HepG2 (cell line): Measurements from ENCODE around the gene LCLAT1. TPM values are rescaled to one million over a fixed set of nuclear protein-coding genes. Genes with fewer than 3 reads are reported as not detected.

Experiments
- ATAC-seq: fragments of 200-7000 bp; cut with Tn5 transposase; 3 replicates; pipeline ENCODE4 v1.9.1; 2020; ENCODE audit warnings: mild to moderate bottlenecking, moderate library complexity
- BruUV-seq: library from RNA; stranded (reverse); fragments of 400-500 nt; replicated peaks from 2 replicates; lab custom pipeline; 2021; lab: Mats Ljungman, UMichigan
- CTCF ChIA-PET: fragments of 300-600 bp; formaldehyde crosslinking; extraction: SDS; loops from one replicate; lab custom pipeline; 2021; ENCODE audit warnings: low total read pairs, inconsistent platforms, low intra/inter-chr PET ratio; lab: Yijun Ruan, JAX
- POLR2A ChIA-PET: fragments of 350-600 bp; sonication (Branson Sonifier 250); formaldehyde crosslinking; loops from one replicate; lab custom pipeline; 2020; ENCODE audit warnings: antibody characterized with exemption, inconsistent platforms; lab: Yijun Ruan, JAX
- DNase-seq: peaks from one replicate; pipeline ENCODE4 v3.0.0-alpha.2; 2015; ENCODE audit warnings: low spot score
- FAIRE-seq: peaks from 3 replicates; lab custom pipeline; 2011; peaks lifted over from hg19 to GRCh38; lab: Jason Lieb, UNC
- H2AFZ ChIP-seq: one replicate; pipeline ENCODE4 v1.6.1; 2011; ENCODE audit warnings: low read length, inconsistent platforms
- H3K27ac ChIP-seq: fragments of 300-600 bp; 3 replicates; pipeline ENCODE4 v1.8.0; 2011; ENCODE audit warnings: mixed run types, mild to moderate bottlenecking, mixed read lengths, low read length, inconsistent platforms; ENCODE audit not compliant: insufficient read depth; ENCODE audit errors: extremely low read length
- H3K27me3 ChIP-seq, 2 experiments: fragments of 200-600 bp in 1 of 2; 2 replicates in 1 of 2; 3 replicates in 1 of 2; pipeline versions ENCODE4 v1.6.0 to v1.8.0; 2011; ENCODE audit warnings: low read length in 2 of 2, mild to moderate bottlenecking in 2 of 2, moderate library complexity in 2 of 2, inconsistent platforms in 1 of 2; ENCODE audit not compliant: insufficient read depth in 2 of 2, control insufficient read depth in 1 of 2
- H3K36me3 ChIP-seq, 2 experiments: fragments of 200-600 bp in 1 of 2; replicated peaks in 1 of 2; 2 replicates in 1 of 2; 3 replicates in 1 of 2; pipeline versions ENCODE4 v1.5.1 to v1.8.0; 2011; ENCODE audit warnings: low read length in 2 of 2, inconsistent platforms in 1 of 2; ENCODE audit not compliant: insufficient read depth in 2 of 2, control insufficient read depth in 1 of 2
- H3K4me1 ChIP-seq: 2 replicates; pipeline ENCODE4 v1.5.1; 2012; ENCODE audit warnings: low read length, inconsistent platforms; ENCODE audit not compliant: insufficient read depth
- H3K4me2 ChIP-seq: 2 replicates; pipeline ENCODE4 v1.6.0; 2011; ENCODE audit warnings: low read depth, low read length, inconsistent platforms
- H3K4me3 ChIP-seq, 3 experiments: fragments of 200-600 bp in 1 of 3; sonication (generic), shearing (Covaris generic) in 1 of 3; replicated peaks in 1 of 3; 2 replicates each; pipeline ENCODE4 v1.5.1; 2011 to 2016; ENCODE audit warnings: low read length in 3 of 3, inconsistent platforms in 2 of 3, low read depth in 2 of 3, mild to moderate bottlenecking in 2 of 3, control low read depth in 1 of 3, mixed read lengths in 1 of 3; ENCODE audit not compliant: insufficient read depth in 1 of 3
- H3K79me2 ChIP-seq: one replicate; pipeline ENCODE4 v1.6.1; 2011; ENCODE audit warnings: low read length, inconsistent platforms; ENCODE audit not compliant: insufficient read depth
- H3K9ac ChIP-seq: 2 replicates; pipeline ENCODE4 v1.6.0; 2011; ENCODE audit warnings: mild to moderate bottlenecking, low read depth, low read length, inconsistent platforms; ENCODE audit not compliant: insufficient read depth
- H3K9me3 ChIP-seq: 2 replicates; pipeline ENCODE4 v1.5.1; 2012; ENCODE audit warnings: mild to moderate bottlenecking, low read length
- H4K20me1 ChIP-seq: 2 replicates; pipeline ENCODE4 v1.6.0; 2011; ENCODE audit warnings: inconsistent platforms, mild to moderate bottlenecking, low read length, moderate library complexity; ENCODE audit not compliant: insufficient read depth
- CHCHD3 ChIP-seq: sonication (generic); formaldehyde crosslinking; IDR thresholded peaks from 2 replicates; pipeline ENCODE4 v1.8.0; 2022; ENCODE audit warnings: mild to moderate bottlenecking, missing genetic modification reagents, moderate library complexity
- ETV6 ChIP-seq: sonication (generic); formaldehyde crosslinking; conservative IDR thresholded peaks from 2 replicates; pipeline ENCODE4 v1.4.0; 2020; ENCODE audit warnings: missing genetic modification reagents
- NR3C1 ChIP-seq: sonication (generic); formaldehyde crosslinking; IDR thresholded peaks from 2 replicates; pipeline ENCODE4 v1.4.0; 2020; ENCODE audit warnings: missing genetic modification reagents
- PAF1 ChIP-seq: IDR thresholded peaks from 2 replicates; pipeline ENCODE4 v1.6.1; 2016; ENCODE audit warnings: missing genetic modification reagents, missing compliant biosample characterization
- SNAI1 ChIP-seq: sonication (generic); formaldehyde crosslinking; IDR thresholded peaks from 2 replicates; pipeline ENCODE4 v1.5.0; 2020; ENCODE audit warnings: mild to moderate bottlenecking, missing genetic modification reagents, borderline replicate concordance
- SSRP1 ChIP-seq: IDR thresholded peaks from 2 replicates; pipeline ENCODE4 v1.6.1; 2016; ENCODE audit warnings: control low read depth
- ZNF205 ChIP-seq: IDR thresholded peaks from 2 replicates; pipeline ENCODE4 v1.6.1; 2018; ENCODE audit warnings: missing biosample characterization, missing genetic modification reagents
- ZSCAN25 ChIP-seq: sonication (generic); formaldehyde crosslinking; IDR thresholded peaks from 2 replicates; pipeline ENCODE4 v1.8.0; 2022; ENCODE audit warnings: mild to moderate bottlenecking, missing genetic modification reagents
- WGBS: methylation state at CpG from one replicate; pipeline ENCODE4 v1.1.6; 2017; ENCODE audit warnings: low lambda C conversion rate; 5-methylcytosine and 5-hydroxymethylcytosine counted together
- in situ Hi-C: cut with HindIII; loops from 2 replicates; pipeline ENCODE4 v1.10.0; 2017; ENCODE audit warnings: low pct_unique_long_range_greater_than_20kb; ENCODE audit not compliant: extremely low pct_ligation_motif_present
- intact Hi-C: fragments of 100-400 bp; cut with micrococcal nuclease; formaldehyde crosslinking; loops from one replicate; pipeline ENCODE4 v1.10.0; 2022; ENCODE audit not compliant: unreplicated experiment
- polyA plus RNA-seq, 8 experiments: library from polyadenylated mRNA; depleted of rRNA in 3 of 8; stranded (reverse) in 7 of 8; unstranded in 1 of 8; fragments of >200 nt; fragmentation: Illumina TruSeq in 4 of 8; extraction: Trizol in 4 of 8; gene quantifications; 2 replicates each; pipeline versions ENCODE4 v1.2.1 to v1.2.3, GENCODE V29; 2011 to 2016; ENCODE audit warnings: low read depth in 4 of 8, missing spikeins in 1 of 8, mixed read lengths in 1 of 8; ENCODE audit not compliant: insufficient read depth in 1 of 8
- total RNA-seq, 5 experiments: library from RNA; depleted of rRNA; stranded (reverse); fragments of >200 nt; fragmentation: Illumina TruSeq; extraction: Trizol; gene quantifications; 2 replicates each; pipeline ENCODE4 v1.2.3, GENCODE V29; 2016; ENCODE audit warnings: low read depth in 1 of 5
- TF ChIP-seq, protein P1 (sequence below): sonication (generic); formaldehyde crosslinking; IDR thresholded peaks from 2 replicates; pipeline ENCODE4 v1.9.0; 2021; ENCODE audit warnings: mild to moderate bottlenecking, missing genetic modification reagents
- TF ChIP-seq, protein P2 (sequence below): sonication (generic); formaldehyde crosslinking; IDR thresholded peaks from 2 replicates; pipeline ENCODE4 v1.5.0; 2020; ENCODE audit warnings: missing genetic modification reagents
- TF ChIP-seq, protein P3 (sequence below): sonication (generic); formaldehyde crosslinking; IDR thresholded peaks from 2 replicates; pipeline ENCODE4 v1.4.0; 2020; ENCODE audit warnings: missing genetic modification reagents

The LCLAT1 gene
- total and polyA plus RNA-seq, 2 of the 13 experiments (the other 11 are each of a cell fraction or from before 2014, with no cell fraction given), result 18.0 to 28.0 TPM

GRCh38 chr2:30583204-30583749 is 136.2 kb downstream of the LCLAT1 start:
- ATAC-seq (no peak), FAIRE-seq (no peak), DNase-seq (no peak)
- H2AFZ ChIP-seq, result no peak overlapping the region
- no peak overlapping the region for H3K27ac ChIP-seq
- no peaks in the 10 kb centered on the region for H3K4me1 ChIP-seq
- WGBS, result 98% methylated on average over 3 of the region's 3 CpGs
- no peak overlapping the region for H3K4me3 ChIP-seq
- no peak overlapping the region for H3K4me2 ChIP-seq
- H3K79me2 ChIP-seq, result no peaks in the 10 kb centered on the region
- H3K9ac ChIP-seq, result no peak overlapping the region
- H3K27me3 ChIP-seq, result no peaks in the 10 kb centered on the region; a peak in 1 of 5 replicates
- intact Hi-C loops (no loop called here), in situ Hi-C loops (no loop called here)
- CTCF ChIA-PET, result no interaction called here
- POLR2A ChIA-PET, result no interaction called here
- H3K36me3 ChIP-seq, result peaks cover 0 to 3% of the 10 kb centered on the region in 2 experiments; a peak in 1 of 5 replicates
- no peaks in the 10 kb centered on the region for H3K9me3 ChIP-seq
- no peaks in the 10 kb centered on the region for H4K20me1 ChIP-seq
- no TSS peak for BruUV-seq
- no peak for TF ChIP-seq NR3C1 (CRISPR knock-in tag)
- no peak for TF ChIP-seq SNAI1 (CRISPR knock-in tag)
- TF ChIP-seq ZSCAN25, result no peak
- TF ChIP-seq, protein P1, sequence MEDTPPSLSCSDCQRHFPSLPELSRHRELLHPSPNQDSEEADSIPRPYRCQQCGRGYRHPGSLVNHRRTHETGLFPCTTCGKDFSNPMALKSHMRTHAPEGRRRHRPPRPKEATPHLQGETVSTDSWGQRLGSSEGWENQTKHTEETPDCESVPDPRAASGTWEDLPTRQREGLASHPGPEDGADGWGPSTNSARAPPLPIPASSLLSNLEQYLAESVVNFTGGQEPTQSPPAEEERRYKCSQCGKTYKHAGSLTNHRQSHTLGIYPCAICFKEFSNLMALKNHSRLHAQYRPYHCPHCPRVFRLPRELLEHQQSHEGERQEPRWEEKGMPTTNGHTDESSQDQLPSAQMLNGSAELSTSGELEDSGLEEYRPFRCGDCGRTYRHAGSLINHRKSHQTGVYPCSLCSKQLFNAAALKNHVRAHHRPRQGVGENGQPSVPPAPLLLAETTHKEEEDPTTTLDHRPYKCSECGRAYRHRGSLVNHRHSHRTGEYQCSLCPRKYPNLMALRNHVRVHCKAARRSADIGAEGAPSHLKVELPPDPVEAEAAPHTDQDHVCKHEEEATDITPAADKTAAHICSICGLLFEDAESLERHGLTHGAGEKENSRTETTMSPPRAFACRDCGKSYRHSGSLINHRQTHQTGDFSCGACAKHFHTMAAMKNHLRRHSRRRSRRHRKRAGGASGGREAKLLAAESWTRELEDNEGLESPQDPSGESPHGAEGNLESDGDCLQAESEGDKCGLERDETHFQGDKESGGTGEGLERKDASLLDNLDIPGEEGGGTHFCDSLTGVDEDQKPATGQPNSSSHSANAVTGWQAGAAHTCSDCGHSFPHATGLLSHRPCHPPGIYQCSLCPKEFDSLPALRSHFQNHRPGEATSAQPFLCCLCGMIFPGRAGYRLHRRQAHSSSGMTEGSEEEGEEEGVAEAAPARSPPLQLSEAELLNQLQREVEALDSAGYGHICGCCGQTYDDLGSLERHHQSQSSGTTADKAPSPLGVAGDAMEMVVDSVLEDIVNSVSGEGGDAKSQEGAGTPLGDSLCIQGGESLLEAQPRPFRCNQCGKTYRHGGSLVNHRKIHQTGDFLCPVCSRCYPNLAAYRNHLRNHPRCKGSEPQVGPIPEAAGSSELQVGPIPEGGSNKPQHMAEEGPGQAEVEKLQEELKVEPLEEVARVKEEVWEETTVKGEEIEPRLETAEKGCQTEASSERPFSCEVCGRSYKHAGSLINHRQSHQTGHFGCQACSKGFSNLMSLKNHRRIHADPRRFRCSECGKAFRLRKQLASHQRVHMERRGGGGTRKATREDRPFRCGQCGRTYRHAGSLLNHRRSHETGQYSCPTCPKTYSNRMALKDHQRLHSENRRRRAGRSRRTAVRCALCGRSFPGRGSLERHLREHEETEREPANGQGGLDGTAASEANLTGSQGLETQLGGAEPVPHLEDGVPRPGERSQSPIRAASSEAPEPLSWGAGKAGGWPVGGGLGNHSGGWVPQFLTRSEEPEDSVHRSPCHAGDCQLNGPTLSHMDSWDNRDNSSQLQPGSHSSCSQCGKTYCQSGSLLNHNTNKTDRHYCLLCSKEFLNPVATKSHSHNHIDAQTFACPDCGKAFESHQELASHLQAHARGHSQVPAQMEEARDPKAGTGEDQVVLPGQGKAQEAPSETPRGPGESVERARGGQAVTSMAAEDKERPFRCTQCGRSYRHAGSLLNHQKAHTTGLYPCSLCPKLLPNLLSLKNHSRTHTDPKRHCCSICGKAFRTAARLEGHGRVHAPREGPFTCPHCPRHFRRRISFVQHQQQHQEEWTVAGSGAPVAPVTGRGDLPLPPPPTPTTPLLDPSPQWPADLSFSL (CRISPR knock-in tag), result no peak
- TF ChIP-seq CHCHD3 (CRISPR knock-in tag), result no peak
- no peak for TF ChIP-seq ETV6 (CRISPR knock-in tag)
- TF ChIP-seq, protein P2, sequence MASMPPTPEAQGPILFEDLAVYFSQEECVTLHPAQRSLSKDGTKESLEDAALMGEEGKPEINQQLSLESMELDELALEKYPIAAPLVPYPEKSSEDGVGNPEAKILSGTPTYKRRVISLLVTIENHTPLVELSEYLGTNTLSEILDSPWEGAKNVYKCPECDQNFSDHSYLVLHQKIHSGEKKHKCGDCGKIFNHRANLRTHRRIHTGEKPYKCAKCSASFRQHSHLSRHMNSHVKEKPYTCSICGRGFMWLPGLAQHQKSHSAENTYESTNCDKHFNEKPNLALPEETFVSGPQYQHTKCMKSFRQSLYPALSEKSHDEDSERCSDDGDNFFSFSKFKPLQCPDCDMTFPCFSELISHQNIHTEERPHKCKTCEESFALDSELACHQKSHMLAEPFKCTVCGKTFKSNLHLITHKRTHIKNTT (CRISPR knock-in tag), result no peak
- TF ChIP-seq, protein P3, sequence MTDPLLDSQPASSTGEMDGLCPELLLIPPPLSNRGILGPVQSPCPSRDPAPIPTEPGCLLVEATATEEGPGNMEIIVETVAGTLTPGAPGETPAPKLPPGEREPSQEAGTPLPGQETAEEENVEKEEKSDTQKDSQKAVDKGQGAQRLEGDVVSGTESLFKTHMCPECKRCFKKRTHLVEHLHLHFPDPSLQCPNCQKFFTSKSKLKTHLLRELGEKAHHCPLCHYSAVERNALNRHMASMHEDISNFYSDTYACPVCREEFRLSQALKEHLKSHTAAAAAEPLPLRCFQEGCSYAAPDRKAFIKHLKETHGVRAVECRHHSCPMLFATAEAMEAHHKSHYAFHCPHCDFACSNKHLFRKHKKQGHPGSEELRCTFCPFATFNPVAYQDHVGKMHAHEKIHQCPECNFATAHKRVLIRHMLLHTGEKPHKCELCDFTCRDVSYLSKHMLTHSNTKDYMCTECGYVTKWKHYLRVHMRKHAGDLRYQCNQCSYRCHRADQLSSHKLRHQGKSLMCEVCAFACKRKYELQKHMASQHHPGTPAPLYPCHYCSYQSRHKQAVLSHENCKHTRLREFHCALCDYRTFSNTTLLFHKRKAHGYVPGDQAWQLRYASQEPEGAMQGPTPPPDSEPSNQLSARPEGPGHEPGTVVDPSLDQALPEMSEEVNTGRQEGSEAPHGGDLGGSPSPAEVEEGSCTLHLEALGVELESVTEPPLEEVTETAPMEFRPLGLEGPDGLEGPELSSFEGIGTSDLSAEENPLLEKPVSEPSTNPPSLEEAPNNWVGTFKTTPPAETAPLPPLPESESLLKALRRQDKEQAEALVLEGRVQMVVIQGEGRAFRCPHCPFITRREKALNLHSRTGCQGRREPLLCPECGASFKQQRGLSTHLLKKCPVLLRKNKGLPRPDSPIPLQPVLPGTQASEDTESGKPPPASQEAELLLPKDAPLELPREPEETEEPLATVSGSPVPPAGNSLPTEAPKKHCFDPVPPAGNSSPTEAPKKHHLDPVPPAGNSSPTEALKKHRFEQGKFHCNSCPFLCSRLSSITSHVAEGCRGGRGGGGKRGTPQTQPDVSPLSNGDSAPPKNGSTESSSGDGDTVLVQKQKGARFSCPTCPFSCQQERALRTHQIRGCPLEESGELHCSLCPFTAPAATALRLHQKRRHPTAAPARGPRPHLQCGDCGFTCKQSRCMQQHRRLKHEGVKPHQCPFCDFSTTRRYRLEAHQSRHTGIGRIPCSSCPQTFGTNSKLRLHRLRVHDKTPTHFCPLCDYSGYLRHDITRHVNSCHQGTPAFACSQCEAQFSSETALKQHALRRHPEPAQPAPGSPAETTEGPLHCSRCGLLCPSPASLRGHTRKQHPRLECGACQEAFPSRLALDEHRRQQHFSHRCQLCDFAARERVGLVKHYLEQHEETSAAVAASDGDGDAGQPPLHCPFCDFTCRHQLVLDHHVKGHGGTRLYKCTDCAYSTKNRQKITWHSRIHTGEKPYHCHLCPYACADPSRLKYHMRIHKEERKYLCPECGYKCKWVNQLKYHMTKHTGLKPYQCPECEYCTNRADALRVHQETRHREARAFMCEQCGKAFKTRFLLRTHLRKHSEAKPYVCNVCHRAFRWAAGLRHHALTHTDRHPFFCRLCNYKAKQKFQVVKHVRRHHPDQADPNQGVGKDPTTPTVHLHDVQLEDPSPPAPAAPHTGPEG (CRISPR knock-in tag), result no peak
- TF ChIP-seq PAF1 (CRISPR knock-in tag), result no peak
- TF ChIP-seq SSRP1, result no peak
- TF ChIP-seq ZNF205, result no peak
